Measurements from ENCODE around the gene SF3B1.
A peak's percentile ranks its signal among the peaks of the same experiment; 100 is the strongest.

Gene SF3B1

DNA sequence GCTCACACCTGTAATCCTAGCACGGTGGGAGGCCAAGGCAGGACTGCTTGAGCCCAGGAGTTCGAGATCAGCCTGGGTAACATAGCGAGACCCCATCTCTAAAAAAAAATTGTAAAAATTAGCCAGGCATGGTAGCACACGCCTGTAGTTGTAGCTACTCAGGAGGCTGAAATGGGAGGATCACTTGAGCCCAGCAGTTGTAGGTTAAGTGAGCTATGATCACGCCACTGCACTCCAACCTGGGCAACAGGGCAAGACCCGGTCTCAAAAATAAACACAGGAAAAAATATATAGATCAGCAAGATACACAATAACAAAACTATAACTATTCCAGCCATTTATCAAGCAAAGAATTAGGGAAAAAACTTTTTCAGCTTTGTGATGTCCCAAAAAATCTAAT is 3.0 kb downstream of the SF3B1 start:
- no peaks in the 10 kb centered on the region for H3K9me3 ChIP-seq (replicated peaks; ENCODE audit: insufficient read depth, low read length)
- no peaks in the 10 kb centered on the region for H3F3A ChIP-seq (ENCODE audit: insufficient read depth, low read length)
- H3K79me2 ChIP-seq (ENCODE audit: low read length) = peaks cover 87% of the 10 kb centered on the region
- H2AFZ ChIP-seq (ENCODE audit: low read length) = no peak overlapping the region
- 0 out of 2 replicates have a peak overlapping the region, but pooled peaks have one; percentile 76 for H3K4me2 ChIP-seq (ENCODE audit: low read depth, low read length)
- no peak for DNase-seq
- no peaks in the 10 kb centered on the region for H3K36me3 ChIP-seq (replicated peaks; ENCODE audit: insufficient read depth, low read length)
- no peaks in the 10 kb centered on the region for H3K9me2 ChIP-seq (replicated peaks; ENCODE audit: insufficient read depth, low read length)
- no peak overlapping the region for H3K9ac ChIP-seq (ENCODE audit: low read length)
- H3K27me3 ChIP-seq (replicated peaks; ENCODE audit: insufficient read depth, low read length) = no peaks in the 10 kb centered on the region
- no peak overlapping the region for H3K4me3 ChIP-seq (ENCODE audit: low read length)
- H3K4me1 ChIP-seq (ENCODE audit: low read length) = peaks cover 22% of the 10 kb centered on the region
- TF ChIP-seq, protein P1, sequence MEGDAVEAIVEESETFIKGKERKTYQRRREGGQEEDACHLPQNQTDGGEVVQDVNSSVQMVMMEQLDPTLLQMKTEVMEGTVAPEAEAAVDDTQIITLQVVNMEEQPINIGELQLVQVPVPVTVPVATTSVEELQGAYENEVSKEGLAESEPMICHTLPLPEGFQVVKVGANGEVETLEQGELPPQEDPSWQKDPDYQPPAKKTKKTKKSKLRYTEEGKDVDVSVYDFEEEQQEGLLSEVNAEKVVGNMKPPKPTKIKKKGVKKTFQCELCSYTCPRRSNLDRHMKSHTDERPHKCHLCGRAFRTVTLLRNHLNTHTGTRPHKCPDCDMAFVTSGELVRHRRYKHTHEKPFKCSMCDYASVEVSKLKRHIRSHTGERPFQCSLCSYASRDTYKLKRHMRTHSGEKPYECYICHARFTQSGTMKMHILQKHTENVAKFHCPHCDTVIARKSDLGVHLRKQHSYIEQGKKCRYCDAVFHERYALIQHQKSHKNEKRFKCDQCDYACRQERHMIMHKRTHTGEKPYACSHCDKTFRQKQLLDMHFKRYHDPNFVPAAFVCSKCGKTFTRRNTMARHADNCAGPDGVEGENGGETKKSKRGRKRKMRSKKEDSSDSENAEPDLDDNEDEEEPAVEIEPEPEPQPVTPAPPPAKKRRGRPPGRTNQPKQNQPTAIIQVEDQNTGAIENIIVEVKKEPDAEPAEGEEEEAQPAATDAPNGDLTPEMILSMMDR (IDR thresholded peaks at IDR 0.05; ENCODE audit: low read length) = no peak
- TF ChIP-seq EZH2 (optimal IDR thresholded peaks at IDR 0.05; ENCODE audit: low read depth, low read length) = no peak
- TF ChIP-seq EZH2phosphoT487 (IDR thresholded peaks at IDR 0.05; ENCODE audit: low read length) = no peak
- no peak overlapping the region for H3K27ac ChIP-seq (ENCODE audit: low read length)
- peaks cover 50% of the 10 kb centered on the region for H4K20me1 ChIP-seq (ENCODE audit: insufficient read depth, low read length)

DNA sequence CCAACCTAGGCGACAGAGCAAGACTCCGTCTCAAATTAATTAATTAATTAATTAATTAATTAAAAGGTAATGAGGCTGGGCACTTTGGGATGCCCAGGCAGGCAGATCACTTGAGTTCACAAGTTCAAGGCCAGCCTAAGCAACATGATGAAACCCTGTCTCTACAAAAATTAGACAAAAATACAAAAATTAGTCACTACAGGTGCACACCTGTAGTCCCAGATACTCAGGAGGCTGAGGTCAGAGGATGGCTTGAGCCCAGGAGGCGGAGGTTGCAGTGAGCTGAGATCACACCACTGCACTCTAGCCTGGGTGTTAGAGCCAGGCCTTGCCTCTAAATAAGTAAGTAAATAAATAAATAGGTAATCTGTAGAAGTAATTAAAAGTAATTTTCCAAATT is 6.8 kb downstream of the SF3B1 start:
- no peak overlapping the region for H3K27ac ChIP-seq (ENCODE audit: low read length)
- H3K9me2 ChIP-seq (replicated peaks; ENCODE audit: insufficient read depth, low read length) = no peaks in the 10 kb centered on the region
- no peaks in the 10 kb centered on the region for H3K9me3 ChIP-seq (replicated peaks; ENCODE audit: insufficient read depth, low read length)
- no peak overlapping the region for H3K4me2 ChIP-seq (ENCODE audit: low read depth, low read length)
- no peak overlapping the region for H3K4me3 ChIP-seq (ENCODE audit: low read length)
- peaks cover 4% of the 10 kb centered on the region; the same call in 1 of the 2 replicates for H3K36me3 ChIP-seq (replicated peaks; ENCODE audit: insufficient read depth, low read length)
- peaks cover 100% of the 10 kb centered on the region for H3K79me2 ChIP-seq (ENCODE audit: low read length)
- no peaks in the 10 kb centered on the region for H3K27me3 ChIP-seq (replicated peaks; ENCODE audit: insufficient read depth, low read length)
- TF ChIP-seq, protein P1 (IDR thresholded peaks at IDR 0.05; ENCODE audit: low read length) = no peak
- no peak for TF ChIP-seq EZH2phosphoT487 (IDR thresholded peaks at IDR 0.05; ENCODE audit: low read length)
- TF ChIP-seq EZH2 (optimal IDR thresholded peaks at IDR 0.05; ENCODE audit: low read depth, low read length) = no peak
- no peak overlapping the region for H3K9ac ChIP-seq (ENCODE audit: low read length)
- no peak overlapping the region for H2AFZ ChIP-seq (ENCODE audit: low read length)
- H3F3A ChIP-seq (ENCODE audit: insufficient read depth, low read length) = no peaks in the 10 kb centered on the region; the same call in 1 of the 2 replicates
- DNase-seq = no peak
- peaks cover 28% of the 10 kb centered on the region for H3K4me1 ChIP-seq (ENCODE audit: low read length)
- H4K20me1 ChIP-seq (ENCODE audit: insufficient read depth, low read length) = peaks cover 83% of the 10 kb centered on the region

DNA sequence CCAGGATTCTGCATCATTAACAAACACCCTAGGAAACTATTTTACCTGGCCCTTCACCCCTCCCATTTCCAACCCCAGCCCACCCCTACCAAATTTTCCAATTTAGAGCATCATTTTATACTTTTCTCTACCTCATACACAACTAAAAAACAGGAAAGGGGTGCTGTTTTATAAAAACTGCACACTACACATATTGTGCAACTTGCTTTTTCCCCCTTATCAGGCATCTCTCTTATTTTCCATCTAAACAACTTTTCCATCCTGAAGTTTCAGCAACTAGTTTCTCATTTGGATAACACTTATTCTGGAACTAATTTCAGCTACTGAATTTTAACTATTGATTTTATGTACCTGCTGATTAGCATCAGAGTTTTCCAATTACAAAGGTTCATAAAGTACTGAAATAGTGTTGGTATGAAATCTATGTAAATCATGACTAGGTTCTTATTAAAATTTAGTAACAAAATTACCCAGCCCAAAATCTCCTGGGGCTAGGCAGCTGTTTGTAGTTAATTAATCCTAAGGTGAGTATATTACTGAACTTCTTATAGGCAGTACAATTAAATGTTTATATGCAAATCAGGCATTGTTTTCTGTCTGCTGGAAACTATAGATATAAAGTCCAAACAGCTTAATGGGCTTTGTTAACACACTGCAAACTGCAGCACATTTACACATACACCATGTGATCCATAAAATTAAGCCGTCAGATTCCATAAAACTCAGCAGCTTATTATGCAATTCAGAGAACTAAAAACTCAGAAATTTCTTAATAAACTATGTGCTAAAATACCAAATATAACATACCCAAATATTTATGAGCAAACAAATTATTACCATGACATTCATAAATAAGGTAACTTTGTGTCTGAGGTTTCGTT is 7.9 kb downstream of the SF3B1 start:
- peaks cover 4% of the 10 kb centered on the region; the same call in 1 of the 2 replicates for H3K36me3 ChIP-seq (replicated peaks; ENCODE audit: insufficient read depth, low read length)

More for the DNA sequence above, 7.9 kb downstream of the SF3B1 start:
- Histone ChIP-seq H3F3A (ENCODE audit: insufficient read depth, low read length) (no peaks in the 10 kb centered on the region; the same call in 1 of the 2 replicates), H3K4me3 (ENCODE audit: low read length) (no peak overlapping the region), H3K27ac (ENCODE audit: low read length) (no peak overlapping the region), H3K9ac (ENCODE audit: low read length) (no peak overlapping the region), H3K27me3 (replicated peaks; ENCODE audit: insufficient read depth, low read length) (no peaks in the 10 kb centered on the region), H3K4me2 (ENCODE audit: low read depth, low read length) (peak overlapping the region; percentile 1; the same call in 1 of the 2 replicates), H3K9me3 (replicated peaks; ENCODE audit: insufficient read depth, low read length) (no peaks in the 10 kb centered on the region), H2AFZ (ENCODE audit: low read length) (no peak overlapping the region), H3K4me1 (ENCODE audit: low read length) (peaks cover 20% of the 10 kb centered on the region), H4K20me1 (ENCODE audit: insufficient read depth, low read length) (peaks cover 74% of the 10 kb centered on the region), H3K79me2 (ENCODE audit: low read length) (peaks cover 99% of the 10 kb centered on the region), H3K9me2 (replicated peaks; ENCODE audit: insufficient read depth, low read length) (no peaks in the 10 kb centered on the region)
- DNase-seq = no peak
- TF ChIP-seq EZH2 (optimal IDR thresholded peaks at IDR 0.05; ENCODE audit: low read depth, low read length) (no peak), EZH2phosphoT487 (IDR thresholded peaks at IDR 0.05; ENCODE audit: low read length) (no peak)
- TF ChIP-seq, protein P1 (IDR thresholded peaks at IDR 0.05; ENCODE audit: low read length) = no peak

Measured in MM.1S (cell line).